Hepatocyte (in vitro differentiated cells): Measurements from ENCODE around the gene PKP3.

Experiments
- CTCF ChIP-seq: fragments of 200-600 bp; sonication (generic); IDR thresholded peaks from 2 replicates; pipeline ENCODE4 v1.5.1; 2016; ENCODE audit warnings: antibody characterized with exemption, mild to moderate bottlenecking; ENCODE audit not compliant: poor library complexity
- EZH2 ChIP-seq: fragments of 200-600 bp; sonication (generic); IDR thresholded peaks from 2 replicates; pipeline ENCODE4 v1.6.1; 2016; ENCODE audit warnings: antibody characterized with exemption, mild to moderate bottlenecking, borderline replicate concordance
- EZH2phosphoT487 ChIP-seq: fragments of 200-600 bp; sonication (generic); IDR thresholded peaks from one replicate; pipeline ENCODE4 v1.6.1; 2018; ENCODE audit warnings: antibody characterized with exemption, mild to moderate bottlenecking, low read depth, moderate library complexity; ENCODE audit not compliant: unreplicated experiment, severe bottlenecking

DNA sequence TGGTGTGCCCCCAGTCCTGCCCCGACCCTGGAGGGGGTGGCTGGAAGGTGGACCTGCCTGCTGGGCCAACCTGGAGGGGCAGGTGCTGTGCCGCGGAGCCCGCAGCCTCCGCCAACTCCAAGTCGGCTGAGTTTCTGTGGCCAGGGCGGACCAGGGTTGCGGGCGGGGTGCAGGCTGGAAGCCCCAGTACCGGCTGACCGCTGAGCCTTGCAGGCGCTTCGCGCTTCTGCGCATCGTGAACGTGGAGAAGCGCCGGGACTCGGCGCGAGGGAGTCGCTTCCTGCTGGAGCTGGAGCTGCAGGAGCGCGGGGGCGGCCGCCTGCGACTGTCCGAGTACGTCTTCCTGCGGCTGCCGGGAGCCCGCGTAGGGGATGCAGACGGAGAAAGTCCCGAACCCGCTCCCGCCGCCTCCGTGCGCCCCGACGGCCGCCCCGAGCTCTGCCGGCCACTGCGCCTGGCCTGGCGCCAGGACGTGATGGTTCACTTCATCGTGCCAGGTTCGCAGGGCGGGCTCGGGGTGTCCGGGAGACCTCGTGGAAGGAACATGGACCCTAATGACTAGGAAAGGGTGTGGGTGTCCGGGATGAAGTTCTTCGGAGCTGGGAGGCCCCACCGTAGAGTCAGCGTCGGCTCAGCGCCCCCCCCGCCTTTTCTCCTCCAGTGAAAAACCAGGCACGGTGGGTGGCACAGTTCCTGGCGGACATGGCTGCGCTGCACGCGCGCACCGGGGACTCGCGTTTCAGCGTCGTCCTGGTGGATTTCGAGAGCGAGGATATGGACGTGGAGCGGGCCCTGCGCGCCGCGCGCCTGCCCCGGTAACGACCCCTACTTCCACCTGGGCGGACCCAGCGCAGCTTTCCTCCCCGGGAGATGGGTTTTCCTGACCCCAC lies 14.6 kb upstream of the PKP3 start:
- no peak for TF ChIP-seq CTCF
- no peak for TF ChIP-seq EZH2phosphoT487
- no peak for TF ChIP-seq EZH2
